Measurements from ENCODE around the gene VAT1.
"Not testable (repeated sequence)": the region's sequence is repeated elsewhere in the genome, so short reads cannot be mapped to it uniquely, and the experiment has no call there.

The VAT1 gene

DNA sequence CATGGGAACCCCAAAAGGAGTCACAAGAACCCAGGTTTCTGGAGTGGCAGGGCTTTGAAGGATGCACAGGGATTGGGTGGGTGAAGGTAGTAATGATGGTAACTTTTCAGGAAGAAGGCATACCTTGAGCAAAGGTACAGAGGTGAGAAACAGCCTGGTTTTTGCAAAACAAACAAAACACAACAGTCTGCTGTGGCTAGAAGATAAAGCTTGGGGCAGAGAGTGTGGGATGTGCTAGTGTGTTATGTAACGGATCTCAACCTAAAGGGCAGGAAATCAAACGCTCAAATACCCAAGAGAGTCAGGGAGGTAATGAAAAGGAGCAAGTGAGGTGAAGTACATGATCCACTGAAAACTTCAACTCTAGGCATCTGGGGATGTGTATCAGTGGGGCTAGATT is 46.9 kb downstream of the VAT1 start:
- ChIA-PET POLR2A (no interaction called here), CTCF (interaction anchor here (1.6 kb wide), 1 partner anchor 11 kb away, joined by 3 read pairs; the partner anchor contains the start of gene AARSD1)
- no peaks in the 10 kb centered on the region for H3K9me3 ChIP-seq (ENCODE audit: control extremely low read depth in 1 of 5, control insufficient read depth in 4 of 5, insufficient read depth in 2 of 5, low read depth in 1 of 5, low read length in 4 of 5)
- no peaks in the 10 kb centered on the region for H3K27me3 ChIP-seq (replicated peaks in 2 of 5; ENCODE audit: control insufficient read depth in 4 of 5, insufficient read depth in 5 of 5, low read length in 4 of 5)
- DNase-seq = peak in 1 of 3 donors; percentile 48
- 57% methylated on average over 2 of the region's 2 CpGs for WGBS (ENCODE audit: insufficient coverage)
- no peak overlapping the region for H3K4me3 ChIP-seq (ENCODE audit: control insufficient read depth in 1 of 7, extremely low read depth in 1 of 7, insufficient read depth in 4 of 7, low read depth in 2 of 7, low read length in 6 of 7)
- peaks cover 0 to 11% (median 10%) of the 10 kb centered on the region in 4 experiments for H3K4me1 ChIP-seq (ENCODE audit: control extremely low read depth in 1 of 4, control insufficient read depth in 4 of 4, insufficient read depth in 4 of 4, low read length in 3 of 4)
- H3K27ac ChIP-seq (ENCODE audit: insufficient read depth in 1 of 2, low read depth in 1 of 2, low read length in 2 of 2, poor library complexity in 1 of 2, severe bottlenecking in 2 of 2) = no peak overlapping the region
- no peaks in the 10 kb centered on the region for H3K36me3 ChIP-seq (ENCODE audit: control insufficient read depth in 4 of 4, insufficient read depth in 4 of 4, low read length in 3 of 4)

GRCh38 chr17:42973323-42973722 is 48.9 kb downstream of the VAT1 start:
- no CpG with 5 or more reads among the region's 18 CpGs for WGBS (ENCODE audit: insufficient coverage)
- H3K4me3 ChIP-seq (ENCODE audit: control insufficient read depth in 1 of 7, extremely low read depth in 1 of 7, insufficient read depth in 4 of 7, low read depth in 2 of 7, low read length in 6 of 7); CTCF ChIA-PET; H3K36me3 ChIP-seq (ENCODE audit: control insufficient read depth in 4 of 4, insufficient read depth in 4 of 4, low read length in 3 of 4); POLR2A ChIA-PET; DNase-seq; H3K27me3 ChIP-seq (replicated peaks in 2 of 5; ENCODE audit: control insufficient read depth in 4 of 5, insufficient read depth in 5 of 5, low read length in 4 of 5); H3K4me1 ChIP-seq (ENCODE audit: control extremely low read depth in 1 of 4, control insufficient read depth in 4 of 4, insufficient read depth in 4 of 4, low read length in 3 of 4); H3K27ac ChIP-seq (ENCODE audit: insufficient read depth in 1 of 2, low read depth in 1 of 2, low read length in 2 of 2, poor library complexity in 1 of 2, severe bottlenecking in 2 of 2); H3K9me3 ChIP-seq (ENCODE audit: control extremely low read depth in 1 of 5, control insufficient read depth in 4 of 5, insufficient read depth in 2 of 5, low read depth in 1 of 5, low read length in 4 of 5): not testable (repeated sequence)

GRCh38 chr17:42971589-42971988 is 50.6 kb downstream of the VAT1 start:
- no peak overlapping the region for H3K27ac ChIP-seq (ENCODE audit: insufficient read depth in 1 of 2, low read depth in 1 of 2, low read length in 2 of 2, poor library complexity in 1 of 2, severe bottlenecking in 2 of 2)
- POLR2A ChIA-PET = no interaction called here
- H3K27me3 ChIP-seq (replicated peaks in 2 of 5; ENCODE audit: control insufficient read depth in 4 of 5, insufficient read depth in 5 of 5, low read length in 4 of 5) = no peaks in the 10 kb centered on the region
- H3K4me1 ChIP-seq (ENCODE audit: control extremely low read depth in 1 of 4, control insufficient read depth in 4 of 4, insufficient read depth in 4 of 4, low read length in 3 of 4) = no peaks in the 10 kb centered on the region
- H3K9me3 ChIP-seq (ENCODE audit: control extremely low read depth in 1 of 5, control insufficient read depth in 4 of 5, insufficient read depth in 2 of 5, low read depth in 1 of 5, low read length in 4 of 5) = no peaks in the 10 kb centered on the region
- 94% methylated on average over 3 of the region's 5 CpGs for WGBS (ENCODE audit: insufficient coverage)
- H3K36me3 ChIP-seq (ENCODE audit: control insufficient read depth in 4 of 4, insufficient read depth in 4 of 4, low read length in 3 of 4) = no peaks in the 10 kb centered on the region
- CTCF ChIA-PET = no interaction called here
- H3K4me3 ChIP-seq (ENCODE audit: control insufficient read depth in 1 of 7, extremely low read depth in 1 of 7, insufficient read depth in 4 of 7, low read depth in 2 of 7, low read length in 6 of 7) = no peak overlapping the region
- DNase-seq = no peak

DNA sequence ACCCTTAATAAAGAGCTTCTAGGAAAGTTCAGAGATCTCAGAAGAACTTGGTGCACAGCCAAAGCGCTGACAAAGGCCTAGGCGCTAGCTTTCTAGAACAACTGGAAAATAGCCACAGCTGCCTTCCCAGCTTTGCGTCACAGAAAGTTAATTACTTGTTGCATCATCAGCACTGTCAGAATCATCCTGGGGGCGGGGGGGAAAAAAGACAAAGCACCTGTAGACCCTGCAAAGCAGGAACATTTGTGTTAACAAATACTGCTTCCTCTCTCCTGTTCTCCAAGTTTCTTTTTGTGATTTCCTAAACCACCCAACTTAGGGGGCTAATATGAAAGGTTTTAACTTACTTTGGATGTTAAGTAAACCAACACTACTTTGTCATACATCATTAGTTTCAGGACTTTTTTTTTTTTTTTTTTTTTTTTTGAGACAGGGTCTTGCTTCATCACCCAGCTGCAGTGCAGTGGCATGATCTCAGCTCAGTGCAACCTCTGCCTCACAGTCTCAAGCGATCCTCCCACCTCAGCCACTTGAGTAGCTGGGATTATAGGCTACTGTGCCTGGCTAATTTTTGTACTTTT is 53.1 kb downstream of the VAT1 start:
- Histone ChIP-seq H3K4me3 (ENCODE audit: control insufficient read depth in 1 of 7, extremely low read depth in 1 of 7, insufficient read depth in 4 of 7, low read depth in 2 of 7, low read length in 6 of 7) (no peak overlapping the region), H3K36me3 (ENCODE audit: control insufficient read depth in 4 of 4, insufficient read depth in 4 of 4, low read length in 3 of 4) (no peaks in the 10 kb centered on the region), H3K4me1 (ENCODE audit: control extremely low read depth in 1 of 4, control insufficient read depth in 4 of 4, insufficient read depth in 4 of 4, low read length in 3 of 4) (peaks cover 0 to 3% (median 1%) of the 10 kb centered on the region in 4 experiments), H3K27ac (ENCODE audit: insufficient read depth in 1 of 2, low read depth in 1 of 2, low read length in 2 of 2, poor library complexity in 1 of 2, severe bottlenecking in 2 of 2) (no peak overlapping the region), H3K27me3 (replicated peaks in 2 of 5; ENCODE audit: control insufficient read depth in 4 of 5, insufficient read depth in 5 of 5, low read length in 4 of 5) (no peaks in the 10 kb centered on the region), H3K9me3 (ENCODE audit: control extremely low read depth in 1 of 5, control insufficient read depth in 4 of 5, insufficient read depth in 2 of 5, low read depth in 1 of 5, low read length in 4 of 5) (no peaks in the 10 kb centered on the region)
- ChIA-PET CTCF (interaction anchor here (0.6 to 1.6 kb wide), 3 partner anchors 11 to 126 kb away, joined by 3 to 4 read pairs (median 4); partner anchors contain the start of gene PTGES3L), POLR2A (interaction anchor here (0.7 kb wide), 1 partner anchor 28 kb away, joined by 3 read pairs; no protein-coding TSS in a partner anchor)
- WGBS (ENCODE audit: insufficient coverage) = 94% methylated on average over 4 of the region's 5 CpGs
- DNase-seq = peak in 2 of 3 donors; percentile 6 to 18

- Histone ChIP-seq H3K4me3 (ENCODE audit: control insufficient read depth in 1 of 7, extremely low read depth in 1 of 7, insufficient read depth in 4 of 7, low read depth in 2 of 7, low read length in 6 of 7) (no peak overlapping the region), H3K9me3 (ENCODE audit: control extremely low read depth in 1 of 5, control insufficient read depth in 4 of 5, insufficient read depth in 2 of 5, low read depth in 1 of 5, low read length in 4 of 5) (no peaks in the 10 kb centered on the region), H3K4me1 (ENCODE audit: control extremely low read depth in 1 of 4, control insufficient read depth in 4 of 4, insufficient read depth in 4 of 4, low read length in 3 of 4) (peaks cover 8 to 13% (median 10%) of the 10 kb centered on the region in 4 experiments), H3K36me3 (ENCODE audit: control insufficient read depth in 4 of 4, insufficient read depth in 4 of 4, low read length in 3 of 4) (no peaks in the 10 kb centered on the region), H3K27ac (ENCODE audit: insufficient read depth in 1 of 2, low read depth in 1 of 2, low read length in 2 of 2, poor library complexity in 1 of 2, severe bottlenecking in 2 of 2) (no peak overlapping the region), H3K27me3 (replicated peaks in 2 of 5; ENCODE audit: control insufficient read depth in 4 of 5, insufficient read depth in 5 of 5, low read length in 4 of 5) (no peaks in the 10 kb centered on the region)
- CTCF ChIA-PET = interaction anchor here (1.5 to 1.6 kb wide), 2 partner anchors 12 to 125 kb away, joined by 4 read pairs; partner anchors contain the start of gene PTGES3L
- no CpG with 5 or more reads among the region's 1 CpG for WGBS (ENCODE audit: insufficient coverage)
- POLR2A ChIA-PET = no interaction called here
- DNase-seq = no peak
Observed at GRCh38 chr17:42967925-42968324, 54.3 kb downstream of the VAT1 start.

Data from common myeloid progenitor, CD34-positive (primary cell).